Smooth muscle cell (in vitro differentiated cells): ENCODE results near the gene RBMS1. TPM values are rescaled to one million over a fixed set of nuclear protein-coding genes. Genes with fewer than 3 reads are reported as not detected.

Experiments
- DNase-seq: peaks from one replicate; lab custom pipeline; 2025; ENCODE audit not compliant: unreplicated experiment; lab: John Stamatoyannopoulos, UW
- H2AFZ ChIP-seq: fragments of 200-600 bp; sonication (generic); 2 replicates; pipeline ENCODE4 v1.6.0; 2016; ENCODE audit warnings: antibody characterized with exemption, low read depth, mild to moderate bottlenecking
- H3F3A ChIP-seq: fragments of 200-600 bp; sonication (generic); 2 replicates; pipeline ENCODE4 v1.6.0; 2017; ENCODE audit warnings: antibody characterized with exemption, low read depth
- H3K27ac ChIP-seq: fragments of 200-600 bp; sonication (generic); 2 replicates; pipeline ENCODE4 v1.5.1; 2016; ENCODE audit warnings: low read depth, mild to moderate bottlenecking
- H3K27me3 ChIP-seq: fragments of 200-600 bp; sonication (generic); 2 replicates; pipeline ENCODE4 v1.6.1; 2016; ENCODE audit warnings: low read depth, mild to moderate bottlenecking
- H3K36me3 ChIP-seq: fragments of 200-600 bp; sonication (generic); 2 replicates; pipeline ENCODE4 v1.5.1; 2016; ENCODE audit warnings: low read depth
- H3K4me1 ChIP-seq: fragments of 200-600 bp; sonication (generic); 2 replicates; pipeline ENCODE4 v1.5.1; 2016; ENCODE audit warnings: low read depth
- H3K4me2 ChIP-seq: fragments of 200-600 bp; sonication (generic); 2 replicates; pipeline ENCODE4 v1.6.0; 2016; ENCODE audit warnings: mild to moderate bottlenecking
- H3K4me3 ChIP-seq: fragments of 200-600 bp; sonication (generic); 2 replicates; pipeline ENCODE4 v1.5.1; 2016; ENCODE audit warnings: mild to moderate bottlenecking
- H3K79me2 ChIP-seq: fragments of 200-600 bp; sonication (generic); 2 replicates; pipeline ENCODE4 v1.6.0; 2016; ENCODE audit warnings: low read depth, mild to moderate bottlenecking
- H3K9ac ChIP-seq: fragments of 200-600 bp; sonication (generic); 2 replicates; pipeline ENCODE4 v1.6.0; 2016; ENCODE audit warnings: low read depth
- H3K9me3 ChIP-seq: fragments of 200-600 bp; sonication (generic); replicated peaks from 2 replicates; pipeline ENCODE4 v1.5.1; 2016; ENCODE audit warnings: low read depth
- H4K20me1 ChIP-seq: fragments of 200-600 bp; sonication (generic); 2 replicates; pipeline ENCODE4 v1.6.0; 2016; ENCODE audit warnings: low read depth
- WGBS: methylation state at CpG from one replicate; pipeline ENCODE4 v1.1.7; 2016; ENCODE audit warnings: low lambda C conversion rate; 5-methylcytosine and 5-hydroxymethylcytosine counted together
- polyA plus RNA-seq: library from polyadenylated mRNA; unstranded; fragments of >200 nt; fragmentation: Nextera tagmentation; extraction: Ambion mirVana; gene quantifications from 2 replicates; pipeline ENCODE4 v1.2.1, GENCODE V29; 2016
- total RNA-seq: library from RNA; depleted of rRNA; stranded (reverse); fragments of >200 nt; gene quantifications from 2 replicates; pipeline ENCODE4 v1.2.3, GENCODE V29; 2014
- TF ChIP-seq, protein P1 (sequence below): fragments of 200-600 bp; sonication (generic); IDR thresholded peaks from 2 replicates; pipeline ENCODE4 v1.5.1; 2017; ENCODE audit warnings: borderline replicate concordance, mild to moderate bottlenecking, antibody characterized with exemption; ENCODE audit not compliant: insufficient read depth, poor library complexity, severe bottlenecking

Gene RBMS1
- total and polyA plus RNA-seq, 2 experiments from 2014 or later: 103 to 160 TPM

DNA sequence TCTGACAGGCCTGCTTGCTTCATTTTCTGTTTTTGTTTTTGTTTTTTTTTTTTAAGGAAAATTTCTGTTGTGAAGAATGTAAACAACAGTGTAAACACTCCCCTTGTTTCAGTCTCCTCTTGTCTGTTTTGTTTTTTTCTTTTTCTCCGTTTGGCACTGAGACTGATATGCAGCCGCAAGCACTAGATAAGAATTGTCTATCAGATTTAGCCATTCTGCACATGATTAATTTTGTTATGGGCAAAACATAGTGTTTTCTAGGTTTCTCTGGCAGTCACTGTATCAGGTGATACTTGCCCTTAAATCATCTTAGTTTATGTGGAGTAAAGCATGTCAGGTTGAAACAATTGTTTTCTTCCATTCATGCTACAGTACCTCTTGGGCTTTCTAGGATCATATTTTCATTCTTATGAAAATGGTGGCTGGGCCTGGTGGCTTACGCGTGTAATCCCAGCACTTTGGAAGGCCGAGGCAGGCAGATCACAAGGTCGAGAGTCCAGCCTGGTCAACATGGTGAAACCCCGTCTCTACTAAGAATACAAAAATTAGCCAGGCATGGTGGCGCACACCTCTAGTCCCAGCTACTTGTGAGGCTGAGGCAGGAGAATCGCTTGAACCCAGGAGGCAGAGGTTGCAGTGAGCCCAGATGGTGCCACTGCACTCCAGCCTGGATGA is 12.9 kb upstream of the RBMS1 start:
- Histone ChIP-seq H3K79me2 (no peaks in the 10 kb centered on the region), H3K9ac (no peak overlapping the region), H3K9me3 (no peaks in the 10 kb centered on the region), H4K20me1 (no peaks in the 10 kb centered on the region), H3K4me2 (no peak overlapping the region), H3K27ac (no peak overlapping the region), H3K4me3 (no peak overlapping the region), H3K27me3 (no peaks in the 10 kb centered on the region), H3F3A (peaks cover 17% of the 10 kb centered on the region), H2AFZ (peak overlapping the region; percentile 55), H3K36me3 (no peaks in the 10 kb centered on the region), H3K4me1 (no peaks in the 10 kb centered on the region)
- DNase-seq: no peak
- TF ChIP-seq, protein P1, sequence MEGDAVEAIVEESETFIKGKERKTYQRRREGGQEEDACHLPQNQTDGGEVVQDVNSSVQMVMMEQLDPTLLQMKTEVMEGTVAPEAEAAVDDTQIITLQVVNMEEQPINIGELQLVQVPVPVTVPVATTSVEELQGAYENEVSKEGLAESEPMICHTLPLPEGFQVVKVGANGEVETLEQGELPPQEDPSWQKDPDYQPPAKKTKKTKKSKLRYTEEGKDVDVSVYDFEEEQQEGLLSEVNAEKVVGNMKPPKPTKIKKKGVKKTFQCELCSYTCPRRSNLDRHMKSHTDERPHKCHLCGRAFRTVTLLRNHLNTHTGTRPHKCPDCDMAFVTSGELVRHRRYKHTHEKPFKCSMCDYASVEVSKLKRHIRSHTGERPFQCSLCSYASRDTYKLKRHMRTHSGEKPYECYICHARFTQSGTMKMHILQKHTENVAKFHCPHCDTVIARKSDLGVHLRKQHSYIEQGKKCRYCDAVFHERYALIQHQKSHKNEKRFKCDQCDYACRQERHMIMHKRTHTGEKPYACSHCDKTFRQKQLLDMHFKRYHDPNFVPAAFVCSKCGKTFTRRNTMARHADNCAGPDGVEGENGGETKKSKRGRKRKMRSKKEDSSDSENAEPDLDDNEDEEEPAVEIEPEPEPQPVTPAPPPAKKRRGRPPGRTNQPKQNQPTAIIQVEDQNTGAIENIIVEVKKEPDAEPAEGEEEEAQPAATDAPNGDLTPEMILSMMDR: no peak
- WGBS: 80% methylated on average over 9 of the region's 9 CpGs

DNA sequence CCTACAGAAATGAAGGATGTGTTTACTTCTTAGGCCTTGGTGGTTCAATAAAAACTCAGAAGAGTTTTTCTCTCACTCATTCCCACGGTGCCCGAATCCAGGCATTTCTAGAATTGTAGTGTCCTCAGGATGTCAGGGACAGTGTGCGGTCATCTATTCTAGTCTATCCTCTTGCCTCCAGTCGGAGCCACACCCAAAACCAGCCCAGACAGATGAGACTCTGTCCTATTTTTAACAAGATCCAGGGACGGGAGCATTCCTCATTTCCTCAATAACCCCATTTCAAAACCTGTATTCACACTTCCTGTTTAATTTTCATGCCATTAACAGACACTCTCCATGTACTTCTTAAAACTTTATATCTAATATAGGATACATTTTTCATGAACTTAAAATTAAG is 11.6 kb upstream of the RBMS1 start:
- H3K27ac ChIP-seq: no peak overlapping the region
- H3K79me2 ChIP-seq: no peaks in the 10 kb centered on the region
- H3K9ac ChIP-seq: no peak overlapping the region
- H3K9me3 ChIP-seq: no peaks in the 10 kb centered on the region
- H3K4me1 ChIP-seq: no peaks in the 10 kb centered on the region
- no peaks in the 10 kb centered on the region for H3K36me3 ChIP-seq
- TF ChIP-seq, protein P1: no peak
- H4K20me1 ChIP-seq: no peaks in the 10 kb centered on the region
- DNase-seq: no peak
- H3K27me3 ChIP-seq: no peaks in the 10 kb centered on the region
- WGBS: 43% methylated on average over 5 of the region's 5 CpGs
- H3F3A ChIP-seq: peaks cover 12% of the 10 kb centered on the region
- peak overlapping the region; percentile 76 for H2AFZ ChIP-seq
- H3K4me2 ChIP-seq: no peak overlapping the region
- H3K4me3 ChIP-seq: no peak overlapping the region

DNA sequence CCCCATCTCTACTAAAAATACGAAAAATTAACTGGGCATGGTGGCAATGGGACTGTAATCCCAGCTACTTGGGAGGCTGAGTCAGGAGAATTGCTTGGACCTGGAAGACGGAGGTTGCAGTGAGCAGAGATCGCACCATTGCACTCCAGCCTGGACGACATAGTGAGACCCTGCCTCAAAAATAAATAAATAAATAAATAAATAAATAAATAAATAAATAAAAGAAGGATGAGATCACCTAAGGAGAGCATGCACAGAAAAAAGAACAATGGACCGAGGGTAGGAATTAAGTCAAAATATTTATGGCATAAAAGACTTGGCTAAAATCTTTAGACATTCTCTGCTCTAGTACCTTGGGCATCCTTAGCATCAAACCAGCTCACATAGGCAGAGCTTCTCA is 8.9 kb upstream of the RBMS1 start:
- 88% methylated on average over 5 of the region's 5 CpGs for WGBS
- no peak for DNase-seq
- no peak overlapping the region for H3K4me3 ChIP-seq
- H3K4me2 ChIP-seq: no peak overlapping the region
- no peak overlapping the region for H3K9ac ChIP-seq
- no peaks in the 10 kb centered on the region for H3K4me1 ChIP-seq
- H3K79me2 ChIP-seq: no peaks in the 10 kb centered on the region
- H2AFZ ChIP-seq: no peak overlapping the region
- H3F3A ChIP-seq: no peaks in the 10 kb centered on the region
- H3K27ac ChIP-seq: no peak overlapping the region
- no peaks in the 10 kb centered on the region for H3K9me3 ChIP-seq
- H4K20me1 ChIP-seq: no peaks in the 10 kb centered on the region
- no peaks in the 10 kb centered on the region for H3K36me3 ChIP-seq
- TF ChIP-seq, protein P1: no peak
- no peaks in the 10 kb centered on the region for H3K27me3 ChIP-seq

DNA sequence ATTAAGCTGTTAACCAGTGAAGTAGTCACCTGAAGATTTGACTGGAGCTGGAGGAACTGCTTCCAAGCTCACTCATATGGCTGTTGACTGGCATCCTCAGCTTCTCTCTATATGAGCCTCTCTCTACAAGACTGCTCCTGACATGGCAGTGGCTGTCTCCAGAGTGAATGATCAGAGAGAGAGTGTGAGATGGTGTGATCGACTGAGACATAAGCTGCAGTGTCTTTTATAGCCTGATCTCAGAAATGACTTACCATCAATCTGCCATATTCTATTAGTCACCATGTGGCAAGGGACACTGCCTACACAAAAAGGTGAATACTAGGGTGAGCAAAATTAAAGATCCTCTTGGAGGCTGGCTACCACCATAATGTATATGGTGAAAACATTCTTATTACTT is 7.8 kb upstream of the RBMS1 start:
- H4K20me1 ChIP-seq: no peaks in the 10 kb centered on the region
- H3K9ac ChIP-seq: no peak overlapping the region
- no peaks in the 10 kb centered on the region for H3K9me3 ChIP-seq
- no peak overlapping the region for H3K4me3 ChIP-seq
- TF ChIP-seq, protein P1: no peak
- no peaks in the 10 kb centered on the region for H3K27me3 ChIP-seq
- no peaks in the 10 kb centered on the region for H3K4me1 ChIP-seq
- no peaks in the 10 kb centered on the region for H3K36me3 ChIP-seq
- no peaks in the 10 kb centered on the region for H3F3A ChIP-seq
- H3K4me2 ChIP-seq: no peak overlapping the region
- WGBS: 90% methylated on average over 1 of the region's 1 CpG
- H3K79me2 ChIP-seq: no peaks in the 10 kb centered on the region
- H2AFZ ChIP-seq: no peak overlapping the region
- no peak overlapping the region for H3K27ac ChIP-seq
- DNase-seq: no peak
